ENCODE results near the gene DAB1.
"Not testable (repeated sequence)": the region's sequence is repeated elsewhere in the genome, so short reads cannot be mapped to it uniquely, and the experiment has no call there.

DAB1 gene

DNA sequence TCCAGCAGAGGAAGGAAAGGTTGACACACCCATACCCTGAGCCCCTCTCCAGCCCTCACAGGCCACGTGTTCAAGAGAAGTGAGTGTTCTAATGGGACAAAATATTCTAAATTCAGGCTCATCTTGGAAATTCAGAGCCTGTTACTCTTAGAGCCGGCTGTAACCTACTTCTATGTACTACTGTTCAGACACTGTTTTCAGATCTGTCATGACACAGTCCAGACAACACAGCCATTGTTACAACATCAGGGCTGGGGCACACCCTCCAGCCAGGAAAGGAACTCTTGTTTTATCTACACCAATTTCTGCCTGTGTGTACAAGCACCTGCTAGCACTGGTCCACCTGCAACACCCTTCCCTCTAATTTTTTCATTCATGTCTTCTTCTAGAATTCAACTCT is 312.7 kb downstream of the DAB1 start:
- DNase-seq = no peak

GRCh38 chr1:57109883-57110282 is 314.0 kb downstream of the DAB1 start:
- DNase-seq = no peak

DNA sequence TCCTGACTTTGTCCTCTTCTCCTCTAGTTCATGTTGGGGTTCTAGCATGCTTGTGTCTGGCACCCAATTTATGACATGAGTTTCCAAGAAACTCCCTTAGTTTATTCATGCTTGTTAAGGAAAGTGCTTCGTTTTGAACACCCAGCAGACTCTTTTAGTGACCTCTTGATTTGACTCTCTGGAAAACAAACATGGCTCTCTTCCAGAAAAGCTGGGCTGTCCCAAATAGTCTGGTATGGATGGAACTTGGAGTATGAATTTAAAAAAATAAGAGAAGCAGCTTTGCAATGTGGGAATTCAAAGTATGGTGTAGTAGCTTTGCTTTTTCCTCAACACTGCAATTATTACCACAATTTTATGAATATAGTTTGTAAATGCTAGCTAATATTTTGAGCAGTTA is 314.6 kb downstream of the DAB1 start:
- no peak for DNase-seq

DNA sequence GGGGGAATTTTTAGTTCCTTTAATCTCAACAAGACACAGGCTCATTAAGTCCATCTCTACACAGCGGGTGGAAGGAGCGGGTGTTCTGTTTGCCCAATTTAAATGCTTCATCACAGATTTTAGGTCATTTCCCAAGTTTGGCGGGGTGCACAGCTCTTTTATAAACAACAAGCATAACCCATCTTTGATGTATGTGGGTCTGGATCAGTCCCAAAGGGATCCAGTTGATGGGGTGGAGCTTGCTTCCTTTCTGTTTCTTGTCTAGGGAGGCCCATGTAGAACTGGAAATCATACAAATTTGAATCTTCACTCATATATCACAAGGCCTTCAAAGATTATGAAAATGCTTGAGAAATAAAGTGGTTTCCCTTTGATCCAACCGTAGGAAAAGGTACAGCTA is 317.6 kb downstream of the DAB1 start:
- DNase-seq = no peak

DNA sequence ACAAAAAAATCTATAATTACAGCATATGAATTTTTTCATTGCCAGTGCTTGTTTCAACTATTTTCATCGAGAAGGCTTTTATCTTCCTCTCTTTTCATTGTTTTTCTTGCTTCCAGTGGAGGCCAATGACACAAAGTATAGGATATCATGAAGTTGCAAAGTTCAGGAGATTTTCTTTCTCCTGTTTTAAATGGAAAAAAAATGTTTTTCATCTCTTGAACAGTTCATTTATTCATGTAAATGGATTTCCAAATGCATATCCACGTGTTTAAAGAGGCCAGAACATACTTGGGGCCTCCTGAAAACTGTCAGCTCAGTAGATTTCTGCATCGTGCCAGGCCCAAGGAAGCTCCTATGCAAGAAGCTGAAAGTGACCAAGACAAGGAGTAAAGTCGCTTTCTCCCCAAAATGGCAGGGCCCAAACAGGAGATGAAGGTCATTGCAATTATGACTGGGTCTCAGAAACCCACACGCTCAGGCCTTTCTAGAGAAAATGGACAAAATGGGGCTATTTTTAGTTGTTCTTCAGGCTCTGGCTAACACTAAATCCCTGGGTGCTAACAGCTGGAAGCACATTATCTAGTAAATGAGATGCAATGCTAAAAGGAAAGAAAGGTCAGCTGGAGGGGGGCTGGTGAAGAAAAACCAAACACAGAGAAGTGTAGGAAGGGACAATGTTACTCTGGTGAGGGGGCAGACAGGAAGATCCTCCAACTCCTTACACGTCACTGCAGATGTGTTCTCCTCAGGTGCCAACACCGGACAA is 321.1 kb downstream of the DAB1 start:
- DNase-seq = no peak

DNA sequence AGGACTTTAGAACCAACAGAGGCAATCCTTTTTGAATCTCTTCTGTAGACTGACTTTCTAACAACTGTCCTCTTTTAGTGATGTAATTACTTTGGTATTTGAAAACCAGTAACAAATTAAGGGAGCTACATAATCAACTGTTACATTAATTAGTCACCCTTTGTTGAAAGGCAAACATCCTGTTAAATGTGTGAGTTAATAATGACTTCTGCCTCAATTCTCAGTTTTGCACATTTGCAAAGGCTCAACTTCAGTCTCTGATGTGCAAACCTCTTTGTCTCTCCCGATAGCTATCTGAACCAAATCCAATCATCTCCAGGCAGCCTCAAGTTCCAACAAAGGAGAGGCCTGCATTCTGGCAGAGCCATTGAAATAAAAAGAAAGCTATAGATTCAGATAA is 322.7 kb downstream of the DAB1 start:
- no peak for DNase-seq

DNA sequence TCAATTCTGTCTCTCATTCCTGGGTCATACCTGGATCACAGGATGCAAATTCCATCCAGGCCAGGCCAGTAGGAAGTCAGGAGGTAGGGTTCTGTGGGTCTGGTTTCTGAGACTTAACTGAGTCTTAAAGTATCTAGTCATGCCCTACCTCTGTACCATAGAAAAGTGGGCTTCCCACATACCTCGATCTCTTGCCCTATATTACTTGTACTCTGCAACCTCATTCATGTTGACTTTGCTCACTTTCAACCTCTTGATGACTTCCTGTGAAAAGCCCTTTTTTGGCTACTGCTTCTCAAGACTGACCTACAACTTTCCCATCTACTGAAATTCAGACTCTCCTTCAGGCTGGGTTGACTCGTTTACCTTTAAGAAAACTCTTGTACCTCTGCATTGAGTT is 329.1 kb downstream of the DAB1 start:
- no peak for DNase-seq

DNA sequence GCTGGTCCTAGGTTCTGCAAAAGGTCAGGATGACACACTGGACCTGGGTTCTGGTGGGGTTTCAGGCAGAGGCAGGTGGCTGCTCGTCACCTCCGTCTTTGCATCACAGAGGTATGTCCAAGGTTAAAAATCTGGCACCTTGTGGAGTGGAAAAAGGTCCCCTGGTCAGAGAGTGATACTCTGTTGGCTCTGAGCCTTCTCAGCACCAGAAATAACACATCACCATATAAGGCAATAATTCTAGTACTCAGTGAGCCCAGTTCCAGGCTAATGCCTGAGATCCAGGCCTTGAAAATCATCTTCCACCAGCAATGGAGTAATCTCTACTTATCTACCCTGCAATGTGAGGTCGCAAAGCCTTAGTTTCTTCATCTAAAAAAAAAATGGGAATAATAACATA is 330.7 kb downstream of the DAB1 start:
- DNase-seq = no peak

GRCh38 chr1:57091642-57092041 is 332.2 kb downstream of the DAB1 start:
- DNase-seq = no peak

GRCh38 chr1:57089855-57090254 is 334.0 kb downstream of the DAB1 start:
- no peak for DNase-seq

DNA sequence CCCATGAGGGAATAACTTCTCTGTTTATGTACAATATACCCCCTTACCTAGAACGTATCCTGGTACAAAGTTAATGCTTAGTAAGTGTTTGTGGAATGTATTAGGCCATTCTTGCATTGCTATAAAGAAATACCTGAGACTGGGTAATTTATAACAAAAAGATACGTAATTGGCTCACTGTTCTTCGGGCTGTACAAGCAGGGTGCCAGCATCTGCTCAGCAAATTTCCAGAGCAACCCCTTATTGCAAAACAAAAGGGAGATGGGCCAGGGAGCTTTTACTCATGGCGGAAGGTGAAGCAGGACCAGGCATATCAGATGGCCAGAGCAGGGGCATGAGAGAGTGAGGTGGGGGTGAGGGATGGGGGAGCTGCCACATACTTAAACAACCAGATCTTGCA is 334.6 kb downstream of the DAB1 start:
- DNase-seq = no peak

GRCh38 chr1:57088653-57089052 is 335.2 kb downstream of the DAB1 start:
- DNase-seq = no peak

- DNase-seq = not testable (repeated sequence)
These were observed 336.2 kb downstream of the DAB1 start for GRCh38 chr1:57087660-57088059.

- DNase-seq = no peak
These were observed 337.7 kb downstream of the DAB1 start for GRCh38 chr1:57086154-57086553.

DNA sequence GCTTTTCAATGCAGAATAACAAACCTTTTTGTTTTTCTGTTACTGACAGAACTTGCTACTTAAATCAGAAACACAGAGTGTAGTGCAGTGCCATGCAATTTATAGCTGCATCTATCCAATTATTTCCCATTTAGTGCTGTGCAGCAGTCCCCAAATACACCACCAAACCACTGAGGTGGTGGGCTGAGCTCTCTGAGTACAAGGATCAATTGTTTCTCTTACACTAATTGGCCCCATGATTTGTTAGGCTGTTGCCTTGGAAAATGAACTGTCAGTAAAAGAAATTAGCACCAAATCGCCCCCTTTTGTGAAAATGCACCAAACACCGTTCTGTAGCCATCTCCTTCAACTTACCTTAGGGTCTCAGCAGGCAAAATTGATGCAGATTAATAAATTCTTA is 339.2 kb downstream of the DAB1 start:
- no peak for DNase-seq

- no peak for DNase-seq
These were observed 341.0 kb downstream of the DAB1 start for GRCh38 chr1:57082711-57083439.

GRCh38 chr1:57079454-57080157 is 344.3 kb downstream of the DAB1 start:
- no peak for DNase-seq

GRCh38 chr1:57072401-57073110 is 351.3 kb downstream of the DAB1 start:
- no peak for DNase-seq

DNA sequence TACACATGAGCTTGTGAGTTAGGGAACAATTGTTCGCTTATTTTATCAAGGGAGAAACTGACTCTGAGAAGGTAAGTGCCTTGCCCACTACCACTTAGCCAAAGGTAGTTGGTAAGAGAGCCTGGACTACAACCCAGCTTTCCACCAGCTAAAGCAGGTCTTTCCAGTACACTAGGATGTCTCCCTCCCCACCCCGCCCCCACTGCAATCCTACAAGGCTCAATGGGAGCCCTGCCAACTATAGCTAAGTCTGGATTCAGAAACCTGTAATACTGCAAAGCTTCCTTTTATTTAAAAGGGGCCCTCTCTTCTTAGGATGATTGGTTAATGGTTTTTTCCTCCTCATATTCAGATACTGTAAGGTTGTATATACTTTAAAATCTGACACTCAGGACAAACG is 356.0 kb downstream of the DAB1 start:
- DNase-seq = no peak

DNA sequence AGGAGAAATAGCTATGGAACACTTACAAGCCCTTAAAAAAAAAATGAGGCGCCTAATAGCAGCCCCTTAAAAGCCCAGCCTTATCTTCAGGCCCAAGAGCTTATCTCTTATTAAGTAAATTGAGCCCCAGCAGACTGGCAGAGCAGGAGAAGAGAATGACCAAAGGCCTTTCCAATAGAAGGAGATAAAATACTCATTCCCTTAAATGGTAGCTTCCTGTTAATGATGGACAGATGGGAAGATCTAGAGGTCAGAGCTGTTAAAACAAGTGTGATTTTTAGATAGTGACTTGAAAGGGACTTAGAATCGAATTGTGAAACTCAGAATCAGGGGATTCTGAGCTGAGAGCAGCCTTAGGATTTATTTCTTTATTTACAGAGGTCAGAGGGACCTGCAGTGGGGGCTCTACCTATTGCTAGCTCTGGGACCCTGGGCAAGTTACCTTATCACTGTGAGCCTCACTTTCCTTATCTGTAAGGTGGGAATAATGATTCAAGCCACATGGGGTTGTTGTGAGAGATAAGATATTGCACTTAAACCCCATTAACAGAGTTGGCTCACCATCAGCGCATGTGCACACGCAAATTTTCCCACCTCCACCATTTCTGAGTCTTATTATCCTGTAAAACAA is 356.8 kb downstream of the DAB1 start:
- DNase-seq = no peak

DNA sequence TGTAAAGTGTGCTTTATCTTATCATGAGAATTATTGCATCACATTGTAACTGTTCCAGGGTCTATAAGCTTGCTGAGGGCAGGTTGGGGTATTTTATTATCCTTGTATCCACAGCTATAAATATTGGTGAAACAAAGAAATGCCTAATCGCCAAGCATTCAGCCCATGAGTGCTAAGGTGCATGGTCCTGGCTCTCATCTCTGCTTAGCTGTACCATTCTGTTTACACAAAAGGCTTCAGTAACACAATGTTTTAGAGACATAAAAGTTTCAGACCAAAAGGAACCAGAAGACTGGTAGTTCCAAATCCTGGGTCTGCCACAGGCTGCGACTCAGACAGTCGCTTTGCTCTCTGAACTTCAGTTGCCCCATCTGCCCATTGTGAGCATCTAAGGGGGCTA is 358.4 kb downstream of the DAB1 start:
- DNase-seq = no peak

DNA sequence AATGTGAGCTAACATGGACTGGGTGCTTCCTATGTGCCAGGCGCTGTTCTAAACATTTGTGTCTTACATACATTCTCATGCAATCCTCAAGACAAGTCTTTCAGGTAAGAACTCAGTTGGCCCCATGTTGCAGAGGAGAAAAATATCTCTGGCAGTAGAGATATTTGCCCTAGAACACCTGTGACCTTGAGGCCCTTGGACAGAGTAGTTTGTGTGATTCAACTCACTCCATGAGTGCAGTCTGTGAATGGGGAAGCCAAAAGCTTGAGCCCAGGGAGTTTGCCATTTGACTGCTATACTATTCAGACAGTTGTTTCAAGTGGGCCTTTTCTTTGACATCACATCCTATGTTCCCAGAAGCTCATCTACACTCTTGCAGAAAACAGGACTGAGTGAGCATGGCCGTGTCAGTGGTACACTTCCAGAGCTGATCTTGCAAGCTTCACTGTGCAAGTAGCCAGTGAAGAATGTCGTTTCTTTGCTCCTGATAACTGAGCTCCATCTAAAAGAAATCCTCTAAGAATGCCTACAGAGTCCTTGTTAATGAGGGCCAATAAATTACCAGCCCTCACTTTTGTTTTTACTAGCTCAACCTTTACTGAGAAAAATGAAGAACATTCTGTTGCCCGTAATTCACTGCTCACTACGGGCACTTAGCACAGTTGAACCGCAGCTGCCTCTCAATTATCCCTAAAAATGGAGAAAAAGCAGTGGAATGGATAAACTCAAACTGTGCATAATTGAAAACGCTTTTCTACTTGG is 359.3 kb downstream of the DAB1 start:
- DNase-seq = no peak
